Activated T-cell treated with anti-CD3 and anti-CD28 coated beads for 1 hour (primary cell): ENCODE measurements around the gene LEMD2.

ENCODE experiments used
- DNase-seq: peaks from one replicate; pipeline ENCODE4 v3.0.0-alpha.2; 2020; ENCODE audit warnings: low read depth

The LEMD2 gene

GRCh38 chr6:33738153-33738552 is 50.8 kb downstream of the LEMD2 start:
- DNase-seq = no peak

- no peak for DNase-seq
These were observed 51.5 kb downstream of the LEMD2 start for GRCh38 chr6:33737267-33738026.

GRCh38 chr6:33735216-33735615 is 53.7 kb downstream of the LEMD2 start:
- no peak for DNase-seq

- no peak for DNase-seq
These were observed 55.3 kb downstream of the LEMD2 start for GRCh38 chr6:33733709-33734007.

GRCh38 chr6:33732817-33733708 is 55.9 kb downstream of the LEMD2 start:
- DNase-seq = no peak

- DNase-seq = no peak
These were observed 56.5 kb downstream of the LEMD2 start for GRCh38 chr6:33732385-33732784.

- no peak for DNase-seq
These were observed 57.1 kb downstream of the LEMD2 start for GRCh38 chr6:33731751-33732282.

GRCh38 chr6:33731035-33731434 is 57.9 kb downstream of the LEMD2 start:
- DNase-seq = no peak

- DNase-seq = no peak
These were observed 58.3 kb downstream of the LEMD2 start for GRCh38 chr6:33730611-33731010.

- no peak for DNase-seq
These were observed 59.9 kb downstream of the LEMD2 start for GRCh38 chr6:33729059-33729458.

GRCh38 chr6:33728438-33728837 is 60.5 kb downstream of the LEMD2 start:
- no peak for DNase-seq

GRCh38 chr6:33727932-33728331 is 61.0 kb downstream of the LEMD2 start:
- DNase-seq = no peak

GRCh38 chr6:33727126-33727525 is 61.8 kb downstream of the LEMD2 start:
- DNase-seq = no peak

- no peak for DNase-seq
These were observed 62.2 kb downstream of the LEMD2 start for GRCh38 chr6:33726696-33727095.

GRCh38 chr6:33725891-33726673 is 62.8 kb downstream of the LEMD2 start:
- DNase-seq = no peak

GRCh38 chr6:33725222-33725621 is 63.7 kb downstream of the LEMD2 start:
- no peak for DNase-seq

- DNase-seq = no peak
These were observed 64.6 kb downstream of the LEMD2 start for GRCh38 chr6:33724102-33725023.

- DNase-seq = no peak
These were observed 65.4 kb downstream of the LEMD2 start for GRCh38 chr6:33723371-33724085.

GRCh38 chr6:33722103-33722623 is 66.8 kb downstream of the LEMD2 start:
- DNase-seq = no peak

GRCh38 chr6:33721508-33721907 is 67.4 kb downstream of the LEMD2 start:
- no peak for DNase-seq
